ENCODE data around the gene RBM20. TPM values are rescaled to one million over a fixed set of nuclear protein-coding genes. Genes with fewer than 3 reads are reported as not detected.

The RBM20 gene
- total and polyA plus RNA-seq, 5 donors: 34.3 to 92.0 (median 66.6) TPM

DNA sequence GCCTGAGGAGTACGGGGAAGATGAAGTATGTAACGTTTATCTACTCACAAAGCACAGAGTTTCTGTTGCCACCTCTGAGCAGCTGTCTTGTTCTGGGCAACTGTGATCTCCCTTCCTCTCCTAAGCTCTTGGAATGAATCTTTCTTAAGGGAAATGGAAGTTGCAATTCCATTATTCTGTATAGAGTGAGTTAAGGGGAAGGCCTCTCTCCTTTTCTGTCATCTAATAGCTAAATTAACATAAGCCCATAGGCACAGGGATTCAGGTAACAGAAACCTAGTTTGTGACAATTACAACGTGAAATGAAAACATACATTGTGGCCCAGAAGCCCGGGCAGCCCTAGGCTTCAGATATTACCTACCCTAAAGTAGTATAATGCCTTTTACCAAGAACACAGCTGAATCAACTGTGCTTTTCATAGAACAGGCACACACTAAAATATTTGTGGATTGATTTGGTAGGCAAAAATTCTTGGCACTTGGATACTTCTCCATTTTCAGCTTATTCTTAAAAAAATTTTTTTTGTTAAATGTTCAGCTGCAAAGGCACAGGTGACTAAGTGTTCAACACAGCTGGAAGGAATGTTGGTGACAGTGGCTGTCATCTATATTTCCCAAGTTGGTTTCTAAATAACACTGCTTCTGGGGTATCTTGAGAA is 223.8 kb downstream of the RBM20 start:
- H3K9me3 ChIP-seq (ENCODE audit: control insufficient read depth, low read length): no peaks in the 10 kb centered on the region
- peak overlapping the region; percentile 8 for H3K27ac ChIP-seq (ENCODE audit: low read length)
- intact Hi-C loops (cut with DNase I): no loop called here
- DNase-seq: no peak
- ATAC-seq: no peak
- H3K4me1 ChIP-seq (ENCODE audit: control insufficient read depth, insufficient read depth, low read length): peaks cover 9% of the 10 kb centered on the region
- H3K27me3 ChIP-seq (ENCODE audit: control insufficient read depth, insufficient read depth): no peaks in the 10 kb centered on the region
- 71% methylated on average over 4 of the region's 4 CpGs for WGBS
- no peak overlapping the region for H3K4me3 ChIP-seq (ENCODE audit: low read length)

DNA sequence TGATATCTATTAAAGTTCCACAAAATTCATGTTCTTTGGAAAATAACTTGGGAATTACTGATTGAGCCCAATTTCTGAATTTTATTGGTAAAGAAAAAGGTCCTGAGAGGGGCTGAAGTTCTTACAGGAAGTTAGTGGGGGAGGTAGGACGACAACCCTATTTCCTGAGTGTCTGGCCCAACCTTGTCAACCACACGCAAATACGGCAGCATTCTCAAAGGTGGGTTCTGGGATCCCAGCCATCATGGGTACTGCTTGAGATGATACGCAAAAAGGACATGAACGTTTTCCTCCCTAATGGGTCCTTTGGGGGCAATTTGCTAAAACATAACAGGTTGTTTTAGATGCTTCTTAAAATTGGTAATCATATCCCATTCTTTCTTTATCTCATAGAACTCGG is 224.8 kb downstream of the RBM20 start:
- Histone ChIP-seq H3K4me3 (ENCODE audit: low read length) (no peak overlapping the region), H3K27ac (ENCODE audit: low read length) (no peak overlapping the region), H3K4me1 (ENCODE audit: control insufficient read depth, insufficient read depth, low read length) (peaks cover 8% of the 10 kb centered on the region), H3K27me3 (ENCODE audit: control insufficient read depth, insufficient read depth) (no peaks in the 10 kb centered on the region), H3K9me3 (ENCODE audit: control insufficient read depth, low read length) (no peaks in the 10 kb centered on the region)
- DNase-seq (no peak), ATAC-seq (no peak)
- intact Hi-C loops (cut with DNase I): no loop called here
- 65% methylated on average over 6 of the region's 6 CpGs for WGBS

DNA sequence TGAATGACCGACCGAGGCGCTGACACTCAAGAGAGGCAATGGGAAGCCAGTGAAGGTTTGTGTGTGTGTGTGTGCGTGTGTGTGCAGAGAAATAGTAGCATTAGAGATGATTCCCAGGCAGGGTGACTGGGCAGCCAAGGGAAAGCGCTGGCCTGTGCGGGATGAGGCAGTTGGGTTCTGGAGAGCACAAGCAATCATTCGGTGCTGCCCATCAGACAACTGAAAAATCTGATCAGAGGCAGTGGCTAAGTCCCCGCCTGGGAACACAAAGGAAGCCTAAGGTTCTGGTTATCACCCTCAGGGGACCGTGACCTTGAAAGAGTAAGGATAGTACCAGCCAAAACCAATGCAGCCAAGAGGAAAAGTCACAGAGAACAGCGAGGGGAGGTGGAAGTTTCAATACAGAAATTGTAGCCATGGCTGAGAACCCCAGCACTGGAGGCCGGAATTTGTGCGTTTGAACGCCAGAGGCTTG is 226.7 kb downstream of the RBM20 start:
- Histone ChIP-seq H3K27ac (ENCODE audit: low read length) (peak overlapping the region; percentile 95), H3K27me3 (ENCODE audit: control insufficient read depth, insufficient read depth) (no peaks in the 10 kb centered on the region), H3K4me3 (ENCODE audit: low read length) (peak overlapping the region; percentile 89), H3K9me3 (ENCODE audit: control insufficient read depth, low read length) (no peaks in the 10 kb centered on the region), H3K4me1 (ENCODE audit: control insufficient read depth, insufficient read depth, low read length) (peaks cover 5% of the 10 kb centered on the region)
- WGBS: 48% methylated on average over 13 of the region's 13 CpGs
- ATAC-seq: peak in 1 of 2 donors; percentile 3
- intact Hi-C loops (cut with DNase I): loop anchor here in 3 of 4 donors (5.0 to 10.0 kb wide), 3 partner anchors 49 to 69 kb away; no protein-coding TSS in a partner anchor
- DNase-seq: peak in 1 of 3 donors; percentile 72

DNA sequence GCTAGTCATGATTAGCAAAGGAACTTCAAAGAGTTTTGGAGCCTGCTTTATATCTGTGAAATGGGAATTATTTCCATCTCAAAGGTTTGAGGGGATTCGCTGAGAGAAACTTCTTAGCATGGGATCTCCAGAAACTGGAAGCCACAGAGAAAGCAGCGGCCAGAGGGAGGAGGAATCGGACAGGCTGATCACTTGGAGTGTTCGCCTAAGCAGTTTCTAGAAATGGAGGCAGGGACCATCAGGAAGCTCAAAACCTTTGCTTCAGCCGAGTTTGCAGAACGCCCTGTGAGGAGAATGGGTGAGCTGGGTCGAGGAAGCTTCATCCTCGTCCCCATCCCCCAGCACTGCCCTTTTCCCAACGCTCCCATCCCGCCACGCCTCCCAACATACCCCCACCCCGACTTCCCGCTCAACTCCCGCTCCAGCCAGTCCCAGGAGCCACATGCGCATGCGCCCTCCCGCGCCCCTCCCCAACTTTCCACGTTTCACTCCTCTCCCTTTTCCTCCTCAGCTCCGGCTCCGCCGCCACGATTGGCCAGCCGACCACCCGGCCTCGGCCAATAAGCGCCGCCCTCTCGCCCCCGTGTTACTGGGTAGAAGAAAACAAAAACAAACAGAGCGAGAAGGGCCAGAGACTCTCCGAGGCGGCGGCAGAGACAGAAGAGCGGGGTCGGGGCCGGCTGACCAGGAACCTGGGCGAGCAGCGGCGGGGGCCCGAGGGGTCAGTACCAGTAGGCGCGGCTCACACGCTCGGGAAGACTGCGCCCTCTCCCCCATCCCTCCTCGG is 227.4 kb downstream of the RBM20 start, which contains the start of gene PDCD4:
Gene PDCD4 (plus strand): TSS at position 631 of the 787 bp plus-strand sequence. CDS start 4,100 bp downstream, outside the sequence.
- Histone ChIP-seq H3K9me3 (ENCODE audit: control insufficient read depth, low read length) (no peaks in the 10 kb centered on the region), H3K27ac (ENCODE audit: low read length) (peak within 1 kb of the TSS; percentile 95), H3K4me1 (ENCODE audit: control insufficient read depth, insufficient read depth, low read length) (peaks cover 6% of the 10 kb centered on the region), H3K4me3 (ENCODE audit: low read length) (peak within 1 kb of the TSS; percentile 89), H3K27me3 (ENCODE audit: control insufficient read depth, insufficient read depth) (no peaks in the 10 kb centered on the region)
- intact Hi-C loops (cut with DNase I): loop anchor here in 3 of 4 donors (5.0 to 10.0 kb wide), 3 partner anchors 49 to 69 kb away; no protein-coding TSS in a partner anchor
- WGBS: under 1% methylated on average over 47 of the region's 47 CpGs
- ATAC-seq (peak; percentile 97), DNase-seq (peak; percentile 100)

DNA sequence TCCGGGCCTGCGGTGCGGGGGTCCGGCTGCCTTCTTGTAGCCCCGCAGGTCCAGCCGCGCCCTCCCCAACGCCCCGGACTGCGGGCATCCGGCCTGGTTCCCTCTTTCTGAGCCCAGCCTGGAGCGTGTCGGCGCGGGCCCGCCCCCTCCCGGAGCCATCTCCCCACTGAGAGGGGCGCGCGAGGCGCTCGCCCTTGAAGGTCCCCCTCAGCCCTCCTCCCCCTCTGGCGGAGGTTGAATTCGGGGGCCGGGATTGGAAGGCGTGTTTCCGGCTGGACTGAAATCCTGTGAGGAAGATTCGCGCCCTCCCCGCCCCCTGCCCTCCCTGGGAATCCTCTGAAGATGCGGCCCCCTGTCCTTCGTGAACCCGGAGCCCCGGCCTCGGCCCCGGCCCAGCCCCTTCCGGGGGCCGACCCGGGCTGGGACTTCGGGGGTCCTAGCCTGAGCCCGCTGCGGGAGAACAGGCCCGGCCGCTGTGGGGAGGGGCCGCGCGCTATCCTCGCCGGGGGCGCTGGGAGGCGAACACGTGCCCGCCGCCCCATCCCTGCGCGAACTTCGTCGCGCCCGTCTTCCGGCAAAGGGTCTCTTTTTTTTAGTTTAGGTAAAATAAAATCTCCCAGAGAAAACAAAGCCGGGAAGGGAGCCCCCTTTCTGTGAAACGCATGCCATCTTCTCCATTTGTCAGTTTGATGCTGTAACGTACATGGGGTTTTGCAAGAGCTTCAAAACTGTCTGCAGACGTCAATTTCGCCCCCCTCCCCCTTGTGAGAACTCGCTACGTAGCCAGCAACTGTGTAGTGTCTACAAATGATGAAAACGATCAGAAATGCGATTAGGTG is 228.2 kb downstream of the RBM20 start:
- Histone ChIP-seq H3K4me3 (ENCODE audit: low read length) (peak overlapping the region; percentile 89), H3K27me3 (ENCODE audit: control insufficient read depth, insufficient read depth) (no peaks in the 10 kb centered on the region), H3K4me1 (ENCODE audit: control insufficient read depth, insufficient read depth, low read length) (peaks cover 6% of the 10 kb centered on the region), H3K9me3 (ENCODE audit: control insufficient read depth, low read length) (no peaks in the 10 kb centered on the region), H3K27ac (ENCODE audit: low read length) (peak overlapping the region; percentile 65)
- peak; percentile 83 to 85 for ATAC-seq
- DNase-seq: peak; percentile 72 to 90 (median 89)
- WGBS: under 1% methylated on average over 70 of the region's 70 CpGs
- intact Hi-C loops (cut with DNase I): loop anchor here in 3 of 4 donors (5.0 to 10.0 kb wide), 3 partner anchors 50 to 70 kb away; no protein-coding TSS in a partner anchor

DNA sequence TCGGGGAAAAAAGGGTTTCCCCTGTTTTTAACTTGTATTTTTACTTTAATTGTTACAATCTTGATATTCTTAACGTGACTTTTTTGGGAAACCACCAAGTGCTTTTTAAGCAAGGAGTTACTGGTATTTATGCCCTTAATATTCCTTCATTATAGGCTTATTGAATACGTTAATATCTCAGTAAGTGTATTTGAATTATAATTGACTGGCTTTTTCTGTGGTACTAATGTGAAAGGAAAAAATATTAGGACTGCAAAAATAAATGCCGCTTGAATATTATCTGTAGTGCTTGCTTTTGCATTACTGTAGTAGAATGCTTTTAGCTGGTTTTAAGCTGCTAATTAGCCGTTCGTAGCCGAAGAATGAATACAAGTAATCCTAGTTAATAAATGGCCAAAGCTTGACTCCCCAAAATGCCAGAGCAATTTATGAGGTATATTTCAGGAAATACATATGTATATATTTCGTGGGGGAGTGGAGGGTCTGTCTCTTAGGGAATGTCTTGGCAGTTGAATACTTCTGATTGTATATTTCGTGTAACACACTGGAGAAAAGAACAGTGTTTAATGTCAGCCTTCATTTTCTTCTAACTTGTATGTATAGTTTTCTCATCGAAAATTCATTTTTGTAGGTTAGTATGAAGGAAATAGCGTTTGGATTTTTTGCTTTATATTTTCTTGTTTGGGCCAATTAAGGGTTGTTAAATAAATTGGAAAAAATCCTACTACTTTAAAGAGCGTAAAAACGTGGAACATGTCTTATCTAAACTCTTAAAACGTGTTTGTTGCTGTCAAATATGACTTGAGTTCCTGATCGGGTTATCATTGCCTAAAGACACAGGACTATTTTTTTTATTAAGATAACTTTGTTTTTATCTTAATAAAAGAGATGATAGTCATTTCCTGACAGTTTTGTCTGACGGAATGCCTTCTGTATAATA is 229.1 kb downstream of the RBM20 start:
- H3K9me3 ChIP-seq (ENCODE audit: control insufficient read depth, low read length): no peaks in the 10 kb centered on the region
- peaks cover 6% of the 10 kb centered on the region for H3K4me1 ChIP-seq (ENCODE audit: control insufficient read depth, insufficient read depth, low read length)
- 2% methylated on average over 16 of the region's 16 CpGs for WGBS
- H3K4me3 ChIP-seq (ENCODE audit: low read length): peak overlapping the region; percentile 89
- no peak for DNase-seq
- intact Hi-C loops (cut with DNase I): loop anchor here in 3 of 4 donors (5.0 to 10.0 kb wide), 3 partner anchors 51 to 71 kb away; no protein-coding TSS in a partner anchor
- ATAC-seq: no peak
- H3K27me3 ChIP-seq (ENCODE audit: control insufficient read depth, insufficient read depth): no peaks in the 10 kb centered on the region
- peak overlapping the region; percentile 65 for H3K27ac ChIP-seq (ENCODE audit: low read length)

DNA sequence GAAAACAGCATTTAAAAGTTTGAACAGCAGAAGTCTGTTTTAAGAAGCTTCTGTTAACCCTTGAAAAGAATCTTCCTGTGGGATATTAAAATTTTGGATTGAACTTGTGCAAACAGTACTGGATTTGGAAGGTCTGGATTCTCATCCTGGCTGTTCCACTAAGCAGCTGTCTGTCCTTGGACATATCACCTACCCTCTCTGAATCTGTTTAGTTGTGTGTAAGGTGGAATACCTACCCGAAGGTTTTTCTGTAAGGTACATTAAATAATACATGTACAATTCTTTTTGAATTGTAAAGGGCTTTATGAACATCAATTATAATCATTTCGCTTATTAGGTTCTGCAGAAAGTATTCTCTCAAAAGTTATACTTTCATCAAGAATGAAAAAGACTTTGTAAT is 229.8 kb downstream of the RBM20 start:
- Histone ChIP-seq H3K27ac (ENCODE audit: low read length) (no peak overlapping the region), H3K9me3 (ENCODE audit: control insufficient read depth, low read length) (no peaks in the 10 kb centered on the region), H3K4me1 (ENCODE audit: control insufficient read depth, insufficient read depth, low read length) (peaks cover 6% of the 10 kb centered on the region), H3K4me3 (ENCODE audit: low read length) (peak overlapping the region; percentile 89), H3K27me3 (ENCODE audit: control insufficient read depth, insufficient read depth) (no peaks in the 10 kb centered on the region)
- intact Hi-C loops (cut with DNase I): loop anchor here in 3 of 4 donors (5.0 to 10.0 kb wide), 3 partner anchors 52 to 72 kb away; no protein-coding TSS in a partner anchor
- 63% methylated on average over 2 of the region's 2 CpGs for WGBS
- ATAC-seq (no peak), DNase-seq (no peak)

DNA sequence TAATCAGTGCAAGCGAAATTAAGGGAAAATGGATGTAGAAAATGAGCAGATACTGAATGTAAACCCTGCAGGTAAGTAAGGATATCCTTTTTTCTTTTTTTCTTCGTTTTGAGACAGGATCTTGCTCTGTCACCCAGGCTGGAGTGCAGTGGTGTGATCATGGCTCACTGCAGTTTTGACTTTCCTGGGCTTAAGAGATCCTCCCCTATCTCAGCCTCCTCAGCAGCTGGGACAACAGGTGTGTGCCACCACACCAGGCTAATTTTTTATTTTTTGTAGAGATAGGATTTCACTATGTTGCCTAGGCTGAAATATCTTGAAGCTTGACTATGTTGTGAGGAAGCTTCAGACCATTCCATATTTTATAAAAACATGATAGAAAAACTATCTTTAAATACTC is 231.9 kb downstream of the RBM20 start:
- WGBS: 81% methylated on average over 2 of the region's 2 CpGs
- Histone ChIP-seq H3K27ac (ENCODE audit: low read length) (no peak overlapping the region), H3K4me1 (ENCODE audit: control insufficient read depth, insufficient read depth, low read length) (peaks cover 2% of the 10 kb centered on the region), H3K9me3 (ENCODE audit: control insufficient read depth, low read length) (no peaks in the 10 kb centered on the region), H3K4me3 (ENCODE audit: low read length) (no peak overlapping the region), H3K27me3 (ENCODE audit: control insufficient read depth, insufficient read depth) (no peaks in the 10 kb centered on the region)
- ATAC-seq (no peak), DNase-seq (no peak)
- intact Hi-C loops (cut with DNase I): loop anchor here in 1 of 4 donors (10.0 kb wide), 1 partner anchor 71 kb away; no protein-coding TSS in a partner anchor

DNA sequence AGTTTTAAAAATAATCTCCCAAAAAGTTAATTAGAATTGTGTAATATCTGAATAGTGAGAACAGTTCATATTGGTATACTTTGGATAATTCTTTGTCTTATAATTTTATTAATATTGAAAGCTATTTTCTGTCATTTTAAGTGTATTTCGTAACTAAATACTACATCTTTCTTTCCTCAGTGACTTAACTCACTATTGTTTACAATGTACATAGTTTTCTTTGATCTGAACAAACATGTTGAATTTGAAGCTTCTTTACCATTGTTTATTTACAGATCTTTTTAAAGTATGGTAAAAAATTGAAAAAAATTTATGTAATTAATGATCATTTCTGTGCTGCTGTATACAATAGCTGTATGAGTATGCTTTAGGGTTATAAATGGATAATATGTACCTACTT is 232.7 kb downstream of the RBM20 start:
- no peak for DNase-seq
- intact Hi-C loops (cut with DNase I): loop anchor here in 1 of 4 donors (10.0 kb wide), 1 partner anchor 72 kb away; no protein-coding TSS in a partner anchor

More for the DNA sequence above, 232.7 kb downstream of the RBM20 start:
- Histone ChIP-seq H3K4me3 (ENCODE audit: low read length) (no peak overlapping the region), H3K4me1 (ENCODE audit: control insufficient read depth, insufficient read depth, low read length) (peaks cover 2% of the 10 kb centered on the region), H3K9me3 (ENCODE audit: control insufficient read depth, low read length) (no peaks in the 10 kb centered on the region), H3K27ac (ENCODE audit: low read length) (no peak overlapping the region), H3K27me3 (ENCODE audit: control insufficient read depth, insufficient read depth) (no peaks in the 10 kb centered on the region)
- no peak for ATAC-seq
- 96% methylated on average over 1 of the region's 1 CpG for WGBS

Measured in right cardiac atrium (tissue), 5 donors.